ENCODE results near the gene TCFL5.

- no peak for TF ChIP-seq PKNOX1 (IDR thresholded peaks at IDR 0.05)
- no peak for TF ChIP-seq CTCF (IDR thresholded peaks at IDR 0.05 in 2 of 3, conservative IDR thresholded peaks at IDR 0.05 in 1 of 3; ENCODE audit: control insufficient read depth in 2 of 3, extremely low read depth in 1 of 3, insufficient read depth in 1 of 3, low read depth in 3 of 3, low read length in 3 of 3)
- TF ChIP-seq EGR1 (IDR thresholded peaks at IDR 0.05; ENCODE audit: borderline replicate concordance in 1 of 2, low read depth in 2 of 2, low read length in 2 of 2): no peak
- no peak for TF ChIP-seq USF1 (IDR thresholded peaks at IDR 0.05; ENCODE audit: borderline replicate concordance, extremely low read length, insufficient read depth, low read depth, low read length)
- no peak for TF ChIP-seq MYC (IDR thresholded peaks at IDR 0.05; ENCODE audit: insufficient read depth, insufficient read length, insufficient replicate concordance, low read length, severe bottlenecking)
- no peak for TF ChIP-seq POLR2AphosphoS5 (IDR thresholded peaks at IDR 0.05; ENCODE audit: low read length)
- no peak for TF ChIP-seq CHD2 (IDR thresholded peaks at IDR 0.05; ENCODE audit: borderline replicate concordance, low read depth, low read length)
- TF ChIP-seq ZNF592 (IDR thresholded peaks at IDR 0.05): no peak
- no peak for TF ChIP-seq BHLHE40 (IDR thresholded peaks at IDR 0.05; ENCODE audit: borderline replicate concordance in 1 of 2, low read depth in 2 of 2, low read length in 1 of 2)
Measured at GRCh38 chr20:62812907-62813200, 48.8 kb downstream of the TCFL5 start.
